PFSK-1 (cell line): Measurements from ENCODE around the gene EVL.

Source experiments
- FOXP2 ChIP-seq: optimal IDR thresholded peaks from 2 replicates; pipeline ENCODE3; 2011; ENCODE audit warnings: borderline replicate concordance, control low read depth, inconsistent platforms; ENCODE audit not compliant: insufficient read depth; ENCODE audit errors: extremely low read length, extremely low read depth
- POLR2AphosphoS5 ChIP-seq: IDR thresholded peaks from 2 replicates; pipeline ENCODE4 v1.6.1; 2012; ENCODE audit warnings: low read depth, mild to moderate bottlenecking, control low read depth, low read length, moderate library complexity
- REST ChIP-seq, 2 experiments: IDR thresholded peaks; 2 replicates each; pipeline versions ENCODE4 v1.6.1 to v1.8.0; 2011 to 2012; ENCODE audit warnings: low read depth in 2 of 2, low read length in 2 of 2, control low read depth in 1 of 2, inconsistent platforms in 1 of 2, mild to moderate bottlenecking in 1 of 2, moderate library complexity in 1 of 2; ENCODE audit not compliant: insufficient read depth in 1 of 2
- SIN3A ChIP-seq: IDR thresholded peaks from 2 replicates; pipeline ENCODE4 v1.6.1; 2012; ENCODE audit warnings: mild to moderate bottlenecking, low read length, moderate library complexity, borderline replicate concordance; ENCODE audit not compliant: insufficient read depth
- TAF1 ChIP-seq: IDR thresholded peaks from 2 replicates; pipeline ENCODE4 v1.6.1; 2012; ENCODE audit warnings: low read length, control low read depth, borderline replicate concordance; ENCODE audit not compliant: insufficient read depth

EVL gene

GRCh38 chr14:100118396-100119011, 53.3 kb downstream of the EVL start:
- no peak for TF ChIP-seq TAF1
- TF ChIP-seq SIN3A: no peak
- no peak for TF ChIP-seq REST (IDR thresholded peaks at IDR 0.05; ENCODE audit: insufficient read depth in 1 of 2, low read depth in 2 of 2, low read length in 2 of 2)
- no peak for TF ChIP-seq FOXP2
- TF ChIP-seq POLR2AphosphoS5: no peak

GRCh38 chr14:100119251-100119650, 54.0 kb downstream of the EVL start:
- TF ChIP-seq SIN3A: no peak
- TF ChIP-seq POLR2AphosphoS5: no peak
- no peak for TF ChIP-seq TAF1
- TF ChIP-seq REST (IDR thresholded peaks at IDR 0.05; ENCODE audit: insufficient read depth in 1 of 2, low read depth in 2 of 2, low read length in 2 of 2): no peak
- no peak for TF ChIP-seq FOXP2

- no peak for TF ChIP-seq SIN3A
- TF ChIP-seq FOXP2: no peak
- no peak for TF ChIP-seq TAF1
- TF ChIP-seq REST (IDR thresholded peaks at IDR 0.05; ENCODE audit: insufficient read depth in 1 of 2, low read depth in 2 of 2, low read length in 2 of 2): no peak
- no peak for TF ChIP-seq POLR2AphosphoS5
Measured at GRCh38 chr14:100120522-100121269, 55.5 kb downstream of the EVL start.

- no peak for TF ChIP-seq FOXP2
- TF ChIP-seq TAF1: no peak
- TF ChIP-seq REST (IDR thresholded peaks at IDR 0.05; ENCODE audit: insufficient read depth in 1 of 2, low read depth in 2 of 2, low read length in 2 of 2): no peak
Measured at GRCh38 chr14:100121643-100122480, 56.6 kb downstream of the EVL start.
